ENCODE measurements around the gene UQCRFS1.

- TF ChIP-seq POLR2A (IDR thresholded peaks at IDR 0.05) = no peak
- no peak for TF ChIP-seq CTCF (IDR thresholded peaks at IDR 0.05 in 8 of 11, conservative IDR thresholded peaks at IDR 0.05 in 3 of 11)
These were observed 46.2 kb upstream of the UQCRFS1 start for GRCh38 chr19:29259153-29259552.
